Sciatic nerve (tissue), 2 donors: ENCODE measurements around the gene CTXND1. TPM values are rescaled to one million over a fixed set of nuclear protein-coding genes. Genes with fewer than 3 reads are reported as not detected.
"Not testable (repeated sequence)": the region's sequence is repeated elsewhere in the genome, so short reads cannot be mapped to it uniquely, and the experiment has no call there.

Experiments used
- ATAC-seq: fragments of 200-7000 bp; cut with Tn5 transposase; one replicate; pipeline ENCODE4 v1.9.1; 2020; ENCODE audit warnings: mild to moderate bottlenecking, moderate library complexity
- DNase-seq: peaks from one replicate; pipeline ENCODE4 v3.0.0-alpha.2; 2020; ENCODE audit warnings: low spot score
- intact Hi-C: fragments of 100-400 bp; cut with DNase I; formaldehyde crosslinking; loops from one replicate; pipeline ENCODE4 v1.14.2; 2022
- total RNA-seq: library from RNA; stranded (reverse); fragmentation: NEBNext Ultra II Directional; extraction: Animal tissue kit (Norgen Biotek cat#: 25700); gene quantifications from one replicate; pipeline ENCODE4 v1.2.1, GENCODE V29; 2021
- donor health status: DM: no; HTN: no; CAD: no.
- donor health status: DM: no; HTN: no; CAD: no.

CTXND1 gene
- total RNA-seq, result 6.3 TPM

GRCh38 chr15:80252121-80252518 is at the start of gene CTXND1:
TSS of gene CTXND1 (minus strand) at chr15:80252213. CDS start at chr15:80201949, 50,264 bp downstream.
- ATAC-seq, result no peak
- intact Hi-C loops, result no loop called here
- DNase-seq, result no peak

GRCh38 chr15:80301472-80301871 is 49.5 kb upstream of the CTXND1 start:
- no peak for ATAC-seq
- intact Hi-C loops, result no loop called here

GRCh38 chr15:80295777-80296176 is 43.8 kb upstream of the CTXND1 start:
- ATAC-seq, intact Hi-C loops: not testable (repeated sequence)

More at GRCh38 chr15:80301472-80301871, 49.5 kb upstream of the CTXND1 start:
- DNase-seq, result no peak

GRCh38 chr15:80292079-80292478 is 40.1 kb upstream of the CTXND1 start:
- intact Hi-C loops, result no loop called here
- ATAC-seq (no peak), DNase-seq (no peak)

More at GRCh38 chr15:80295777-80296176, 43.8 kb upstream of the CTXND1 start:
- not testable (repeated sequence) for DNase-seq

- ATAC-seq, intact Hi-C loops, DNase-seq: not testable (repeated sequence)
These were observed 38.9 kb upstream of the CTXND1 start for GRCh38 chr15:80290891-80291290.

GRCh38 chr15:80289528-80290495 is 37.8 kb upstream of the CTXND1 start:
- intact Hi-C loops, result no loop called here
- ATAC-seq (no peak), DNase-seq (no peak)

- intact Hi-C loops, result no loop called here
- no peak for ATAC-seq
- DNase-seq, result no peak
These were observed 36.1 kb upstream of the CTXND1 start for GRCh38 chr15:80288131-80288530.

- ATAC-seq, result no peak
- DNase-seq, result no peak
- intact Hi-C loops, result no loop called here
These were observed 34.0 kb upstream of the CTXND1 start for GRCh38 chr15:80286055-80286454.

GRCh38 chr15:80285379-80285778 is 33.4 kb upstream of the CTXND1 start:
- ATAC-seq, result no peak
- intact Hi-C loops, result no loop called here
- no peak for DNase-seq

GRCh38 chr15:80283531-80283930 is 31.5 kb upstream of the CTXND1 start:
- no peak for ATAC-seq
- intact Hi-C loops, result no loop called here
- DNase-seq, result no peak

GRCh38 chr15:80277147-80277546 is 25.1 kb upstream of the CTXND1 start:
- intact Hi-C loops, result no loop called here
- no peak for DNase-seq
- no peak for ATAC-seq

- DNase-seq (no peak), ATAC-seq (no peak)
- intact Hi-C loops, result no loop called here
These were observed 23.9 kb upstream of the CTXND1 start for GRCh38 chr15:80275961-80276360.

GRCh38 chr15:80274996-80275395 is 23.0 kb upstream of the CTXND1 start:
- ATAC-seq, result no peak
- intact Hi-C loops, result no loop called here

GRCh38 chr15:80274554-80274953 is 22.5 kb upstream of the CTXND1 start:
- intact Hi-C loops, result no loop called here
- no peak for ATAC-seq
- DNase-seq, result no peak

More at GRCh38 chr15:80274996-80275395, 23.0 kb upstream of the CTXND1 start:
- no peak for DNase-seq

- ATAC-seq (no peak), DNase-seq (no peak)
- intact Hi-C loops, result no loop called here
These were observed 21.0 kb upstream of the CTXND1 start for GRCh38 chr15:80272987-80273386.

GRCh38 chr15:80270472-80270871 is 18.5 kb upstream of the CTXND1 start:
- intact Hi-C loops, result no loop called here
- DNase-seq, result no peak
- ATAC-seq, result no peak

- ATAC-seq (no peak), DNase-seq (no peak)
- intact Hi-C loops, result no loop called here
These were observed 16.1 kb upstream of the CTXND1 start for GRCh38 chr15:80268101-80268500.

GRCh38 chr15:80267658-80268057 is 15.6 kb upstream of the CTXND1 start:
- ATAC-seq (no peak), DNase-seq (no peak)
- intact Hi-C loops, result no loop called here

- DNase-seq (no peak), ATAC-seq (no peak)
- intact Hi-C loops, result no loop called here
These were observed 14.7 kb upstream of the CTXND1 start for GRCh38 chr15:80266745-80267144.

GRCh38 chr15:80266113-80266512 is 14.1 kb upstream of the CTXND1 start:
- ATAC-seq (no peak), DNase-seq (no peak)
- intact Hi-C loops, result no loop called here

- no peak for DNase-seq
- intact Hi-C loops, result no loop called here
- ATAC-seq, result no peak
These were observed 13.0 kb upstream of the CTXND1 start for GRCh38 chr15:80265021-80265420.
